OCI-LY7 (cell line): ENCODE data around the gene LONP1. TPM values are rescaled to one million over a fixed set of nuclear protein-coding genes. Genes with fewer than 3 reads are reported as not detected.
"Not testable (repeated sequence)": the region's sequence is repeated elsewhere in the genome, so short reads cannot be mapped to it uniquely, and the experiment has no call there.

ENCODE experiments used
- BruUV-seq: library from RNA; stranded (reverse); fragments of 400-500 nt; replicated peaks from 2 replicates; lab custom pipeline; 2021; lab: Mats Ljungman, UMichigan
- CTCF ChIA-PET: fragments of 300-600 bp; sonication (Branson Sonifier 250); formaldehyde crosslinking; loops from one replicate; lab custom pipeline; 2022; ENCODE audit warnings: antibody characterized with exemption; ENCODE audit not compliant: unreplicated experiment; lab: Charles Lee
- POLR2A ChIA-PET: fragments of 300-600 bp; sonication (Branson Sonifier 250); formaldehyde crosslinking; loops from one replicate; lab custom pipeline; 2022; ENCODE audit warnings: antibody characterized with exemption; lab: Charles Lee
- DNase-seq: peaks from one replicate; pipeline ENCODE4 v3.0.0-alpha.2; 2015; ENCODE audit warnings: low spot score
- H2AFZ ChIP-seq: fragments of 200-600 bp; sonication (generic), shearing (Covaris generic); 2 replicates; pipeline ENCODE4 v1.6.1; 2014; ENCODE audit warnings: mild to moderate bottlenecking, antibody characterized with exemption, low read length, moderate library complexity
- H3K27ac ChIP-seq: fragments of 200-600 bp; sonication (generic); 2 replicates; pipeline ENCODE4 v1.5.1; 2014; ENCODE audit warnings: mixed run types, low read depth, mild to moderate bottlenecking, moderate library complexity, low read length, inconsistent platforms; ENCODE audit not compliant: poor library complexity, severe bottlenecking
- H3K36me3 ChIP-seq: fragments of 200-600 bp; sonication (generic); 2 replicates; pipeline ENCODE4 v1.6.1; 2014; ENCODE audit warnings: mild to moderate bottlenecking, antibody characterized with exemption, low read length, moderate library complexity, mixed read lengths; ENCODE audit not compliant: insufficient read depth
- H3K4me1 ChIP-seq: fragments of 200-600 bp; sonication (generic); 2 replicates; pipeline ENCODE4 v1.5.1; 2014; ENCODE audit warnings: mild to moderate bottlenecking, low read length; ENCODE audit not compliant: insufficient read depth, poor library complexity, severe bottlenecking
- H3K4me2 ChIP-seq: fragments of 200-600 bp; sonication (generic); 2 replicates; pipeline ENCODE4 v1.6.1; 2014; ENCODE audit warnings: mild to moderate bottlenecking, low read length
- H3K4me3 ChIP-seq: fragments of 200-600 bp; sonication (generic); 2 replicates; pipeline ENCODE4 v1.5.1; 2014; ENCODE audit warnings: mild to moderate bottlenecking, low read depth, low read length; ENCODE audit not compliant: poor library complexity, severe bottlenecking
- H3K79me2 ChIP-seq: fragments of 200-600 bp; sonication (generic); 2 replicates; pipeline ENCODE4 v1.6.1; 2016; ENCODE audit warnings: low read depth, mild to moderate bottlenecking, low read length, moderate library complexity, mixed read lengths; ENCODE audit not compliant: insufficient read depth
- H3K9me2 ChIP-seq: fragments of 200-600 bp; sonication (generic); 2 replicates; pipeline ENCODE4 v1.6.1; 2016; ENCODE audit warnings: mild to moderate bottlenecking, low read length, mixed read lengths; ENCODE audit not compliant: insufficient read depth
- H3K9me3 ChIP-seq: fragments of 200-600 bp; sonication (generic); 2 replicates; pipeline ENCODE4 v1.6.1; 2014; ENCODE audit warnings: mild to moderate bottlenecking, mixed run types, low read length, mixed read lengths
- H4K20me1 ChIP-seq: fragments of 200-600 bp; sonication (generic); 2 replicates; pipeline ENCODE4 v1.6.1; 2014; ENCODE audit warnings: mild to moderate bottlenecking, antibody characterized with exemption, low read length, moderate library complexity, mixed read lengths; ENCODE audit not compliant: insufficient read depth
- CTCF ChIP-seq: fragments of 200-600 bp; sonication (generic); conservative IDR thresholded peaks from 2 replicates; pipeline ENCODE4 v1.5.1; 2014; ENCODE audit warnings: mild to moderate bottlenecking, antibody characterized with exemption, low read length, moderate library complexity, mixed read lengths
- EZH2phosphoT487 ChIP-seq: fragments of 200-600 bp; sonication (generic); IDR thresholded peaks from 2 replicates; pipeline ENCODE4 v1.6.1; 2018; ENCODE audit warnings: low read depth, borderline replicate concordance, mild to moderate bottlenecking, mixed run types, antibody characterized with exemption, low read length, moderate library complexity, mixed read lengths
- intact Hi-C: fragments of 100-400 bp; cut with micrococcal nuclease; formaldehyde crosslinking; loops from one replicate; pipeline ENCODE4 v1.10.0; 2022; ENCODE audit not compliant: unreplicated experiment
- total RNA-seq, 2 experiments: library from RNA; depleted of rRNA in 1 of 2; stranded (reverse); fragments of >200 nt in 1 of 2; shearing (Covaris generic) in 1 of 2; gene quantifications; 2 replicates each; pipeline ENCODE4 v1.2.3, GENCODE V29; 2014 to 2022

LONP1 gene
- total RNA-seq, 2 experiments from 2014 or later, result 170 to 280 TPM

GRCh38 chr19:5703819-5704818 is 15.8 kb downstream of the LONP1 start:
- Histone ChIP-seq H4K20me1 (no peaks in the 10 kb centered on the region), H3K36me3 (peaks cover 92% of the 10 kb centered on the region), H3K9me2 (no peaks in the 10 kb centered on the region), H2AFZ (no peak overlapping the region), H3K4me3 (no peak overlapping the region), H3K4me1 (peaks cover 3% of the 10 kb centered on the region), H3K9me3 (no peaks in the 10 kb centered on the region), H3K27ac (no peak overlapping the region), H3K4me2 (no peak overlapping the region), H3K79me2 (no peaks in the 10 kb centered on the region)
- ChIA-PET POLR2A (no interaction called here), CTCF (no interaction called here)
- intact Hi-C loops, result no loop called here
- no peak for DNase-seq
- no TSS peak for BruUV-seq
- TF ChIP-seq CTCF (no peak), EZH2phosphoT487 (no peak)

- H3K27ac ChIP-seq, H3K4me1 ChIP-seq, H4K20me1 ChIP-seq, intact Hi-C loops, BruUV-seq, CTCF ChIA-PET, H3K9me3 ChIP-seq, H2AFZ ChIP-seq, H3K9me2 ChIP-seq, H3K4me2 ChIP-seq, POLR2A ChIA-PET, H3K79me2 ChIP-seq, H3K4me3 ChIP-seq, DNase-seq: not testable (repeated sequence)
- peaks cover 92% of the 10 kb centered on the region for H3K36me3 ChIP-seq
Observed at GRCh38 chr19:5702053-5702410, 17.9 kb downstream of the LONP1 start.

- CTCF ChIA-PET, result no interaction called here
- Histone ChIP-seq H3K36me3 (peaks cover 92% of the 10 kb centered on the region), H3K9me2 (no peaks in the 10 kb centered on the region), H3K4me3 (no peak overlapping the region), H3K27ac (no peak overlapping the region), H2AFZ (no peak overlapping the region), H3K9me3 (no peaks in the 10 kb centered on the region), H3K79me2 (no peaks in the 10 kb centered on the region), H4K20me1 (no peaks in the 10 kb centered on the region), H3K4me2 (no peak overlapping the region), H3K4me1 (peaks cover 6% of the 10 kb centered on the region)
- TF ChIP-seq CTCF, result no peak
- TF ChIP-seq EZH2phosphoT487, result no peak
- no peak for DNase-seq
- intact Hi-C loops, result no loop called here
- POLR2A ChIA-PET, result no interaction called here
- BruUV-seq, result no TSS peak
Observed at GRCh38 chr19:5700455-5701092, 19.4 kb downstream of the LONP1 start.
